GM12878 (cell line): ENCODE data around the gene DDC. TPM values are rescaled to one million over a fixed set of nuclear protein-coding genes. Genes with fewer than 3 reads are reported as not detected.

ENCODE experiments used
- ATAC-seq: fragments of 200-7000 bp; cut with Tn5 transposase; 3 replicates; pipeline ENCODE4 v1.9.1; 2020; ENCODE audit warnings: mild to moderate bottlenecking, moderate library complexity
- BruUV-seq: library from RNA; stranded (reverse); fragments of 400-500 nt; replicated peaks from 2 replicates; lab custom pipeline; 2021; lab: Mats Ljungman, UMichigan
- CTCF ChIA-PET: fragments of 300-600 bp; sonication (Branson Sonifier 250); formaldehyde crosslinking; extraction: SDS; loops from one replicate; lab custom pipeline; 2021; ENCODE audit warnings: inconsistent platforms; lab: Yijun Ruan, JAX
- POLR2A ChIA-PET: fragments of 350-600 bp; formaldehyde crosslinking; extraction: SDS; loops from one replicate; lab custom pipeline; 2021; ENCODE audit warnings: inconsistent platforms; lab: Charles Lee
- RAD21 ChIA-PET: fragments of 300-600 bp; sonication (Branson Sonifier 250); formaldehyde crosslinking; loops from one replicate; lab custom pipeline; 2023; ENCODE audit warnings: antibody characterized with exemption; ENCODE audit not compliant: unreplicated experiment; lab: Charles Lee
- SMC1A ChIA-PET: fragments of 300-600 bp; sonication (Branson Sonifier 250); formaldehyde crosslinking; loops from one replicate; lab custom pipeline; 2023; ENCODE audit not compliant: unreplicated experiment, uncharacterized antibody; lab: Charles Lee
- DNase-seq: peaks from one replicate; pipeline ENCODE4 v3.0.0-alpha.2; 2011; ENCODE audit warnings: low read depth, low spot score
- FAIRE-seq: peaks from 3 replicates; lab custom pipeline; 2011; peaks lifted over from hg19 to GRCh38; lab: Jason Lieb, UNC
- H2AFZ ChIP-seq: 2 replicates; pipeline ENCODE4 v1.6.0; 2011; ENCODE audit warnings: low read depth, low read length, control low read depth; ENCODE audit not compliant: control insufficient read depth
- H3K27ac ChIP-seq: 2 replicates; pipeline ENCODE4 v1.5.1; 2011; ENCODE audit warnings: control low read depth; ENCODE audit not compliant: control insufficient read depth, insufficient read depth
- H3K27me3 ChIP-seq, 2 experiments: replicated peaks in 1 of 2; 2 replicates each; pipeline versions ENCODE4 v1.6.0 to v1.6.1; 2011; ENCODE audit warnings: low read length in 1 of 2; ENCODE audit not compliant: control insufficient read depth in 2 of 2, insufficient read depth in 2 of 2
- H3K36me3 ChIP-seq, 2 experiments: 2 replicates each; pipeline ENCODE4 v1.5.1; 2011; ENCODE audit warnings: low read length in 1 of 2; ENCODE audit not compliant: control insufficient read depth in 2 of 2, insufficient read depth in 2 of 2
- H3K4me1 ChIP-seq: 2 replicates; pipeline ENCODE4 v1.6.1; 2011; ENCODE audit warnings: mild to moderate bottlenecking, low read length, moderate library complexity, mixed read lengths; ENCODE audit not compliant: control insufficient read depth, insufficient read depth
- H3K4me2 ChIP-seq: 2 replicates; pipeline ENCODE4 v1.6.0; 2011; ENCODE audit warnings: control low read depth; ENCODE audit not compliant: control insufficient read depth, insufficient read depth
- H3K4me3 ChIP-seq: fragments of 200-600 bp; sonication (generic); 2 replicates; pipeline ENCODE4 v1.5.1; 2016
- H3K79me2 ChIP-seq: 2 replicates; pipeline ENCODE4 v1.6.0; 2011; ENCODE audit warnings: low read length; ENCODE audit not compliant: control insufficient read depth, insufficient read depth
- H3K9ac ChIP-seq: 2 replicates; pipeline ENCODE4 v1.8.0; 2011; ENCODE audit warnings: low read length, control low read depth, mixed read lengths; ENCODE audit not compliant: control insufficient read depth, insufficient read depth
- H3K9me3 ChIP-seq: replicated peaks from 3 replicates; pipeline ENCODE4 v1.5.1; 2011; ENCODE audit warnings: mild to moderate bottlenecking, low read length; ENCODE audit not compliant: control insufficient read depth, insufficient read depth
- H4K20me1 ChIP-seq: 2 replicates; pipeline ENCODE4 v1.6.0; 2011; ENCODE audit not compliant: control insufficient read depth, insufficient read depth
- CBFB ChIP-seq: IDR thresholded peaks from 2 replicates; pipeline ENCODE4 v1.6.1; 2016; ENCODE audit warnings: antibody characterized with exemption, low read depth
- E2F8 ChIP-seq: fragments of 450-650 bp; IDR thresholded peaks from 2 replicates; pipeline ENCODE4 v1.6.1; 2018; ENCODE audit warnings: mild to moderate bottlenecking, low read depth, moderate library complexity; ENCODE audit not compliant: partially characterized antibody
- ELK1 ChIP-seq: IDR thresholded peaks from 2 replicates; pipeline ENCODE4 v1.6.1; 2012; ENCODE audit warnings: low read depth, low read length, improper control_type of control experiment
- MAX ChIP-seq: IDR thresholded peaks from 2 replicates; pipeline ENCODE4 v1.6.1; 2012; ENCODE audit warnings: low read depth, low read length, improper control_type of control experiment
- PAX8 ChIP-seq: fragments of 450-650 bp; IDR thresholded peaks from 2 replicates; pipeline ENCODE4 v1.6.1; 2017; ENCODE audit warnings: mild to moderate bottlenecking, moderate library complexity
- RAD21 ChIP-seq: IDR thresholded peaks from 2 replicates; pipeline ENCODE4 v1.6.1; 2011; ENCODE audit warnings: mild to moderate bottlenecking, low read depth, low read length, moderate library complexity; ENCODE audit not compliant: insufficient read depth
- TCF12 ChIP-seq: IDR thresholded peaks from 2 replicates; pipeline ENCODE4 v1.6.1; 2011; ENCODE audit warnings: low read depth, mild to moderate bottlenecking, low read length
- WRNIP1 ChIP-seq: IDR thresholded peaks from 2 replicates; pipeline ENCODE4 v1.6.1; 2011; ENCODE audit warnings: low read depth, low read length, improper control_type of control experiment, borderline replicate concordance
- ZNF24 ChIP-seq: fragments of 450-650 bp; IDR thresholded peaks from 2 replicates; pipeline ENCODE4 v1.6.1; 2017; ENCODE audit warnings: antibody characterized with exemption, mild to moderate bottlenecking
- ZSCAN29 ChIP-seq: fragments of 450-650 bp; IDR thresholded peaks from 2 replicates; pipeline ENCODE4 v1.6.1; 2017; ENCODE audit warnings: mild to moderate bottlenecking, moderate library complexity
- WGBS: methylation state at CpG from one replicate; pipeline ENCODE4 v1.1.6; 2016; ENCODE audit warnings: low lambda C conversion rate; ENCODE audit not compliant: insufficient replicate concordance, insufficient coverage; ENCODE audit errors: missing lambda C conversion rate; 5-methylcytosine and 5-hydroxymethylcytosine counted together
- in situ Hi-C: fragments of 300-500 bp; cut with MboI; formaldehyde crosslinking; loops from 9 replicates; pipeline ENCODE4 v1.14.3; 2018; ENCODE audit warnings: mixed read lengths
- intact Hi-C: fragments of 100-400 bp; cut with micrococcal nuclease; formaldehyde crosslinking; loops from one replicate; pipeline ENCODE4 v1.14.2; 2022; ENCODE audit not compliant: unreplicated experiment
- polyA plus RNA-seq, 11 experiments: library from polyadenylated mRNA; depleted of rRNA in 4 of 11; unstranded in 6 of 11; stranded (reverse) in 5 of 11; fragments of >200 nt; fragmentation: Nextera tagmentation in 4 of 11; fragmentation: Illumina TruSeq in 1 of 11; extraction: Ambion mirVana in 4 of 11; extraction: Trizol in 1 of 11; gene quantifications; 1 replicate in 1 of 11; 2 replicates in 10 of 11; pipeline versions ENCODE4 v1.2.1 to v1.2.3, GENCODE V29; 2011 to 2016; ENCODE audit warnings: inconsistent platforms in 2 of 11, missing spikeins in 2 of 11, low read depth in 1 of 11
- total RNA-seq, 4 experiments: library from RNA; depleted of rRNA in 3 of 4; stranded (reverse); fragments of >200 nt in 3 of 4; fragmentation: Illumina TruSeq in 1 of 4; extraction: Trizol in 1 of 4; gene quantifications; 2 replicates each; pipeline versions ENCODE4 v1.2.1 to v1.2.3, GENCODE V29; 2013 to 2021

DDC gene
- total and polyA plus RNA-seq, 10 of the 15 experiments (the other 5 are each of a cell fraction or from before 2014, with no cell fraction given): not detected

GRCh38 chr7:50599385-50599784 is 34.2 kb upstream of the DDC start:
- H3K4me2 ChIP-seq: no peak overlapping the region
- SMC1A ChIA-PET: no interaction called here
- H2AFZ ChIP-seq: no peak overlapping the region
- H3K9ac ChIP-seq: no peak overlapping the region
- WGBS: 63% methylated on average over 12 of the region's 12 CpGs
- peaks cover 3% of the 10 kb centered on the region; the same call in 1 of the 2 replicates for H3K4me1 ChIP-seq
- no peak overlapping the region for H3K27ac ChIP-seq
- no peaks in the 10 kb centered on the region for H4K20me1 ChIP-seq
- BruUV-seq: no TSS peak
- DNase-seq: no peak
- POLR2A ChIA-PET: no interaction called here
- peaks cover 1 to 4% of the 10 kb centered on the region in 2 experiments; a peak in 3 of 4 replicates for H3K27me3 ChIP-seq
- no peaks in the 10 kb centered on the region for H3K9me3 ChIP-seq
- H3K4me3 ChIP-seq: no peak overlapping the region
- TF ChIP-seq MAX: no peak
- TF ChIP-seq ELK1: no peak
- TF ChIP-seq ZNF24: no peak
- TF ChIP-seq TCF12: no peak
- TF ChIP-seq PAX8: no peak
- no peak for TF ChIP-seq ZSCAN29
- TF ChIP-seq WRNIP1: no peak
- no peak for TF ChIP-seq RAD21
- no peak for TF ChIP-seq E2F8
- no peak for TF ChIP-seq CBFB
- TF ChIP-seq, all 136 proteins: peak for 0
- ATAC-seq (no peak), FAIRE-seq (no peak)
- ChIA-PET RAD21 (no interaction called here), CTCF (no interaction called here)
- H3K79me2 ChIP-seq: no peaks in the 10 kb centered on the region
- in situ Hi-C loops: no loop called here
- intact Hi-C loops: no loop called here
- H3K36me3 ChIP-seq: no peaks in the 10 kb centered on the region
